Glutamatergic neuron (in vitro differentiated cells): ENCODE data around the gene GNAQ. TPM values are rescaled to one million over a fixed set of nuclear protein-coding genes. Genes with fewer than 3 reads are reported as not detected.
"Not testable (repeated sequence)": the region's sequence is repeated elsewhere in the genome, so short reads cannot be mapped to it uniquely, and the experiment has no call there.

Source experiments
- DNase-seq: peaks from one replicate; pipeline ENCODE4 v3.0.0; 2022
- H3K27ac Mint-ChIP-seq: one replicate; pipeline ENCODE4 v1.8.0; 2020; ENCODE audit warnings: mild to moderate bottlenecking, mixed read lengths, inconsistent platforms; ENCODE audit not compliant: unreplicated experiment
- H3K27me3 Mint-ChIP-seq: one replicate; pipeline ENCODE4 v1.8.0; 2020; ENCODE audit warnings: mild to moderate bottlenecking, moderate library complexity, mixed read lengths, inconsistent platforms; ENCODE audit not compliant: unreplicated experiment
- H3K36me3 Mint-ChIP-seq: one replicate; pipeline ENCODE4 v1.8.0; 2020; ENCODE audit warnings: mild to moderate bottlenecking, mixed read lengths, inconsistent platforms; ENCODE audit not compliant: unreplicated experiment
- H3K4me1 Mint-ChIP-seq: one replicate; pipeline ENCODE4 v1.8.0; 2020; ENCODE audit warnings: mild to moderate bottlenecking, low read depth, mixed read lengths, inconsistent platforms; ENCODE audit not compliant: unreplicated experiment
- H3K4me3 Mint-ChIP-seq: one replicate; pipeline ENCODE4 v1.8.0; 2020; ENCODE audit warnings: mild to moderate bottlenecking, mixed read lengths, inconsistent platforms; ENCODE audit not compliant: unreplicated experiment
- H3K9me3 Mint-ChIP-seq: one replicate; pipeline ENCODE4 v1.8.0; 2020; ENCODE audit warnings: mild to moderate bottlenecking, moderate library complexity, mixed read lengths, inconsistent platforms; ENCODE audit not compliant: unreplicated experiment
- total RNA-seq: library from RNA; stranded (reverse); fragmentation: NEBNext Ultra II Directional; extraction: Animal tissue kit (Norgen Biotek cat#: 25700); gene quantifications from one replicate; pipeline ENCODE4 v1.2.1, GENCODE V29; 2021; ENCODE audit not compliant: unreplicated experiment
- TF ChIP-seq, protein P1 (sequence below): fragments of 200-600 bp; sonication (generic); IDR thresholded peaks from one replicate; pipeline ENCODE4 v1.5.0; 2021; ENCODE audit not compliant: partially characterized antibody, unreplicated experiment

GNAQ gene
- total RNA-seq, 1 donor from 2014 or later = 72.8 TPM

DNA sequence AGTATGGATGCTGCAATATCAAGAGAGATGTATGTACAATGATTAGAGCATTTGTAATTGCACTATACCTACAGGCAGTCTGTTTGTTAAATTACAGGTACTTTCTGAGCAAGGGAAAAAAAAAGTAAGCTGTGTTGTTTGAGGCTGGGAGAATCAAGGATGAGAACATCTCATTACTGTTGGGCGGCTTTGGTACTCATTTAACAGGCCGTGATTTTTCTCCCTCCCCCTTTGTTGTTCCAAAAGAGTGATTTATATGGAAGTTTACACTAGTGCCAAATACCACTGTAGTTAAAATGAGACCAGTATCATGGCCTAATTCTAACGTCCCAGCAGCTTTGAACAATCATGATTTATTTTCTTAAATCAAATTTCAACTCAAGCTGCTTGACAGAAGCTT lies 312.3 kb downstream of the GNAQ start:
- H3K4me3 Mint-ChIP-seq = no peak overlapping the region
- DNase-seq = no peak
- no peaks in the 10 kb centered on the region for H3K36me3 Mint-ChIP-seq
- H3K27ac Mint-ChIP-seq = no peak overlapping the region
- TF ChIP-seq, protein P1, sequence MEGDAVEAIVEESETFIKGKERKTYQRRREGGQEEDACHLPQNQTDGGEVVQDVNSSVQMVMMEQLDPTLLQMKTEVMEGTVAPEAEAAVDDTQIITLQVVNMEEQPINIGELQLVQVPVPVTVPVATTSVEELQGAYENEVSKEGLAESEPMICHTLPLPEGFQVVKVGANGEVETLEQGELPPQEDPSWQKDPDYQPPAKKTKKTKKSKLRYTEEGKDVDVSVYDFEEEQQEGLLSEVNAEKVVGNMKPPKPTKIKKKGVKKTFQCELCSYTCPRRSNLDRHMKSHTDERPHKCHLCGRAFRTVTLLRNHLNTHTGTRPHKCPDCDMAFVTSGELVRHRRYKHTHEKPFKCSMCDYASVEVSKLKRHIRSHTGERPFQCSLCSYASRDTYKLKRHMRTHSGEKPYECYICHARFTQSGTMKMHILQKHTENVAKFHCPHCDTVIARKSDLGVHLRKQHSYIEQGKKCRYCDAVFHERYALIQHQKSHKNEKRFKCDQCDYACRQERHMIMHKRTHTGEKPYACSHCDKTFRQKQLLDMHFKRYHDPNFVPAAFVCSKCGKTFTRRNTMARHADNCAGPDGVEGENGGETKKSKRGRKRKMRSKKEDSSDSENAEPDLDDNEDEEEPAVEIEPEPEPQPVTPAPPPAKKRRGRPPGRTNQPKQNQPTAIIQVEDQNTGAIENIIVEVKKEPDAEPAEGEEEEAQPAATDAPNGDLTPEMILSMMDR = no peak
- peaks cover 10% of the 10 kb centered on the region for H3K9me3 Mint-ChIP-seq
- peaks cover 5% of the 10 kb centered on the region for H3K27me3 Mint-ChIP-seq
- H3K4me1 Mint-ChIP-seq = peaks cover 43% of the 10 kb centered on the region

DNA sequence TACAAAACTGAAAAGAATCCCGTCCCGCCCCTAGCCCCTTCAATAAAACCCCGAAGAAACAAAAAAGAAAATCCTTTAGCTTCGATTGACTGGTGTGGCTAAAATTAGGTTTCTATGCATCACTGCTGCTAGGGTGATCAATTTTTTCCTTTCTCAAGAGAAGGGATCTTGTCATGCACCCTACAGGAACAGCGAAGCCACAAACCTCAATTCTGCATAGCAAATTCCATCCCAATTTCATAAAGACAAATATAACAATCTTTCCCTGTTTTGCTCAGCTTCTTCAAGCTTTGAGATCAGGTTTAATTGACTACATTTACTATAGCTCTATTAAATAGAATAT lies 313.3 kb downstream of the GNAQ start:
- Mint-ChIP-seq H3K4me1 (peaks cover 53% of the 10 kb centered on the region), H3K27ac (peak overlapping the region; percentile 67), H3K9me3 (peaks cover 10% of the 10 kb centered on the region), H3K4me3 (peak overlapping the region; percentile 50)
- H3K27me3 Mint-ChIP-seq, DNase-seq, H3K36me3 Mint-ChIP-seq: not testable (repeated sequence)

DNA sequence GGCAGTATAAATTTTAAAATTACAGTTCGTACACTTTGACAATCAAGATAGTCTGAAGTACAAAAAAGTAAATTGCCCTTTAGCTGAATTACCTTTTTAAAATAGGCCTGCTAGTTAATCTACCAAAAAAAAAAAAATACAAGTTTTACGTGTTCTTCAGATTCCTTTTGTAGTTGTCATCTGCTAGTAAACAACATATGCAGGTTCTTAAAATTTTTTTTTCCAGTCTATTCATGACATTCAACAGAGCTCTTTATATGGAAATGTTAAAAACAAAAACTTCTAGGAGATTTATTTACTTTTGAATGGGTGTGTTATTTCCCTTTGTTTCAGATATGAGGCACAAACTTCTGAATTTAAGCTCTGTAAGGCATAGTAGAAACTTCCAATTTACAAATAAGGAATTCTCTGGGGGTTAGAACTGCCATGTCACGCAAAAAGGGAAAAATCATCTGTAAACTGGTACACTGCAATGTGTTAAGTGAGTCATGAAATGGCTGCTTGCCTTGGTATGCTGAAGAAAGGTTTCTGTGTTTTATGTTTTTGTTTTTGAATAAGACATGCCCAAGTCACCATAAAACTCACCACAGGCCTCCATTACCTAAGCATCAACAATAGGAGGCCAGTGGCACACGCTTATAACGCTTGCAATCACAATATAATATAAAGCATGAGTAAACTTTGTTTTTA lies 313.9 kb downstream of the GNAQ start:
- DNase-seq, H3K4me3 Mint-ChIP-seq, H3K27me3 Mint-ChIP-seq, H3K36me3 Mint-ChIP-seq: not testable (repeated sequence)
- H3K9me3 Mint-ChIP-seq = peaks cover 11% of the 10 kb centered on the region
- H3K27ac Mint-ChIP-seq = peak overlapping the region; percentile 67
- peaks cover 56% of the 10 kb centered on the region for H3K4me1 Mint-ChIP-seq

DNA sequence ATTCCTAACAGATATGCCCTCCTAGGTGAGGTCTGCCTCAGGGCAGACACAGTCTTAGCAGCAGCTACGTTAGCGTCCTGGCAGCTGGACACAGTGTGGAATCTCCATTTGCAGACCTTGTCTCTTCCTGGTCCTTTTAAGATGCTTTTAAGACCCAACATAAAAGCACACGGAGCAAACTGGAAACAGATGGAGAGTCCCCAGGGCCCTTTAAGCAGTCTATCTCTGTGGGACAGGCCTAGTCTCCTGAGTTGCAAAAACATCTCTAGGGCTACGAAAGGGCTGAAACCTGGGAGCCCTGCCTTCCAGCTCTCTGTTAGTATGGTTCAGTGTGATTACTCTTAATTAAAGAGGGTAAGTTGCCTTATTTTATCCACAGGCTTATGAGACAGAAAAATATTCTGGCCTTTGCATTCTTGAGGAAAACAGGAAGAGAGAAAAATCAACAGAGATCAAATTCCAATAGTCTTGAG lies 317.5 kb downstream of the GNAQ start:
- peaks cover 8% of the 10 kb centered on the region for H3K9me3 Mint-ChIP-seq
- DNase-seq = peak; percentile 56
- peaks cover 1% of the 10 kb centered on the region for H3K27me3 Mint-ChIP-seq
- TF ChIP-seq, protein P1 = no peak
- peak overlapping the region; percentile 61 for H3K4me3 Mint-ChIP-seq
- H3K4me1 Mint-ChIP-seq = peaks cover 58% of the 10 kb centered on the region
- H3K27ac Mint-ChIP-seq = peak overlapping the region; percentile 84
- no peaks in the 10 kb centered on the region for H3K36me3 Mint-ChIP-seq

DNA sequence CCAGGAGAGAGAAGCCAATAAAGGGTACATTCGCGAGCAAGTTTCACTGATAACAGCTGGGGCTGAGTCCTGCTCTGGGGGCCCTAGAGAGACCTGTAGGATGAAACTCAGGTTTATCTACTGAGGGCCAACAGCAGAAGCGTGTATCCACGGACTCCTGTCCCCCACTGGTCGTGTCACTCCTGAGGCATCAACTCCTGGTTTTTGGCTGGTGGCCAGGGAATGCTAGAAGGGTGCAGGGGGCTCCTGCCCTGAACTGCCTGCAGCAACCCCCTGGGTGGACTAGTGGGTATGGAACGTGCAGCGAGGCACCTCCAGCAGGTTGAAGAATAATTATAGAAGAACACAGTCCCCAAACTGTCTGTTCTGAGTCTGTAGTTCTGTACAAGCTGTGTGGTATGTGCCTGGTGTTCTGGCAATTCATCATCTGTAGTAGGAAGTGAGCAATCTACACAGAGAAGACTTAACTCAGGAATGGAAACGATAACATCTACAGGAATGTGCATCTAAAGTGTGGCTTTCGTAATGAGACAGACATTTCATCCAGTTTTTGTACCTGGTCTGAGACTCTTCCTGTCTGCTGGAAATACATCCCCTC lies 319.0 kb downstream of the GNAQ start:
- peaks cover 9% of the 10 kb centered on the region for H3K9me3 Mint-ChIP-seq
- H3K27me3 Mint-ChIP-seq = peaks cover 1% of the 10 kb centered on the region
- peaks cover 8% of the 10 kb centered on the region for H3K36me3 Mint-ChIP-seq
- H3K4me1 Mint-ChIP-seq = peaks cover 48% of the 10 kb centered on the region
- TF ChIP-seq, protein P1 = no peak
- no peak for DNase-seq
- H3K27ac Mint-ChIP-seq = peak overlapping the region; percentile 84
- peak overlapping the region; percentile 23 for H3K4me3 Mint-ChIP-seq
